ENCODE results near the gene DDTL. TPM values are rescaled to one million over a fixed set of nuclear protein-coding genes. Genes with fewer than 3 reads are reported as not detected.
A peak's percentile ranks its signal among the peaks of the same experiment; 100 is the strongest.
"Not testable (repeated sequence)": the region's sequence is repeated elsewhere in the genome, so short reads cannot be mapped to it uniquely, and the experiment has no call there.

Gene DDTL
- total and polyA plus RNA-seq, 5 experiments from 2014 or later: 0.58 to 1.6 (median 1.3) TPM; not detected in 2

- H3K4me3 Mint-ChIP-seq, H3K27me3 Mint-ChIP-seq, H3K27ac Mint-ChIP-seq, H3K9me3 Mint-ChIP-seq, POLR2A ChIA-PET, DNase-seq: not testable (repeated sequence)
- Mint-ChIP-seq H3K36me3 (peaks cover 0 to 22% (median 0%) of the 10 kb centered on the region in 3 donors), H3K4me1 (peaks cover 9 to 22% (median 21%) of the 10 kb centered on the region in 4 donors)
- peak; percentile 96 to 98 for ATAC-seq
These were observed 7.7 kb downstream of the DDTL start, which contains the start of gene DDT for GRCh38 chr22:23974345-23974744. TSS of gene DDT (minus strand) at chr22:23974441. CDS start at chr22:23974414, 27 bp downstream.

- H3K27ac Mint-ChIP-seq, DNase-seq, POLR2A ChIA-PET, H3K27me3 Mint-ChIP-seq, H3K4me3 Mint-ChIP-seq, H3K9me3 Mint-ChIP-seq: not testable (repeated sequence)
- Mint-ChIP-seq H3K4me1 (peaks cover 7 to 18% (median 16%) of the 10 kb centered on the region in 4 donors), H3K36me3 (peaks cover 0 to 18% (median 0%) of the 10 kb centered on the region in 3 donors)
- peak; percentile 43 to 52 for ATAC-seq
These were observed 8.2 kb downstream of the DDTL start for GRCh38 chr22:23974836-23975352.

- H3K9me3 Mint-ChIP-seq, ATAC-seq, H3K4me3 Mint-ChIP-seq, POLR2A ChIA-PET, DNase-seq, H3K27me3 Mint-ChIP-seq, H3K36me3 Mint-ChIP-seq, H3K27ac Mint-ChIP-seq, H3K4me1 Mint-ChIP-seq: not testable (repeated sequence)
These were observed 10.6 kb downstream of the DDTL start for GRCh38 chr22:23977304-23977703.

- H3K27me3 Mint-ChIP-seq, H3K27ac Mint-ChIP-seq, H3K4me3 Mint-ChIP-seq, H3K9me3 Mint-ChIP-seq, H3K4me1 Mint-ChIP-seq, POLR2A ChIA-PET, DNase-seq, H3K36me3 Mint-ChIP-seq: not testable (repeated sequence)
- peak in 1 of 2 donors; percentile 37 for ATAC-seq
These were observed 13.0 kb downstream of the DDTL start, which contains the start of gene GSTT2 for GRCh38 chr22:23979557-23980240. TSS of gene GSTT2 (plus strand) at chr22:23980134.

GRCh38 chr22:23980567-23980966 lies 13.9 kb downstream of the DDTL start:
- H3K27ac Mint-ChIP-seq, ATAC-seq, H3K9me3 Mint-ChIP-seq, POLR2A ChIA-PET, DNase-seq, H3K27me3 Mint-ChIP-seq, H3K36me3 Mint-ChIP-seq, H3K4me3 Mint-ChIP-seq, H3K4me1 Mint-ChIP-seq: not testable (repeated sequence)

- Mint-ChIP-seq H3K27me3 (peaks cover 0 to 2% (median 0%) of the 10 kb centered on the region in 5 donors), H3K36me3 (no peaks in the 10 kb centered on the region), H3K9me3 (no peaks in the 10 kb centered on the region), H3K4me1 (peaks cover 2 to 5% (median 3%) of the 10 kb centered on the region in 4 donors), H3K27ac (peak overlapping the region in 1 of 10 donors; percentile 18), H3K4me3 (no peak overlapping the region)
- peak in 1 of 2 donors; percentile 94 for ATAC-seq
- peak in 6 of 10 donors; percentile 25 to 77 (median 60) for DNase-seq
- POLR2A ChIA-PET: no interaction called here
These were observed 17.7 kb downstream of the DDTL start for GRCh38 chr22:23984430-23984829.

- peak overlapping the region in 1 of 10 donors; percentile 58 for H3K27ac Mint-ChIP-seq
- H3K36me3 Mint-ChIP-seq, DNase-seq, ATAC-seq, H3K4me1 Mint-ChIP-seq, POLR2A ChIA-PET, H3K4me3 Mint-ChIP-seq, H3K27me3 Mint-ChIP-seq, H3K9me3 Mint-ChIP-seq: not testable (repeated sequence)
These were observed 19.4 kb downstream of the DDTL start for GRCh38 chr22:23986089-23986488.

GRCh38 chr22:23986538-23987178 lies 20.0 kb downstream of the DDTL start:
- ATAC-seq, DNase-seq, H3K36me3 Mint-ChIP-seq, POLR2A ChIA-PET, H3K4me1 Mint-ChIP-seq, H3K9me3 Mint-ChIP-seq, H3K27me3 Mint-ChIP-seq, H3K4me3 Mint-ChIP-seq: not testable (repeated sequence)
- H3K27ac Mint-ChIP-seq: peak overlapping the region in 2 of 10 donors; percentile 1 to 58

- H3K27ac Mint-ChIP-seq, H3K9me3 Mint-ChIP-seq, H3K27me3 Mint-ChIP-seq, H3K36me3 Mint-ChIP-seq, POLR2A ChIA-PET, ATAC-seq, H3K4me3 Mint-ChIP-seq, DNase-seq, H3K4me1 Mint-ChIP-seq: not testable (repeated sequence)
These were observed 23.0 kb downstream of the DDTL start for GRCh38 chr22:23989583-23990244.

- H3K4me1 Mint-ChIP-seq, DNase-seq, POLR2A ChIA-PET, H3K27me3 Mint-ChIP-seq, H3K36me3 Mint-ChIP-seq, H3K4me3 Mint-ChIP-seq, ATAC-seq, H3K9me3 Mint-ChIP-seq: not testable (repeated sequence)
- peak overlapping the region in 1 of 10 donors; percentile 62 for H3K27ac Mint-ChIP-seq
These were observed 26.4 kb downstream of the DDTL start for GRCh38 chr22:23993080-23993479.

- H3K27me3 Mint-ChIP-seq, H3K9me3 Mint-ChIP-seq, ATAC-seq, H3K27ac Mint-ChIP-seq, H3K4me1 Mint-ChIP-seq, H3K36me3 Mint-ChIP-seq, H3K4me3 Mint-ChIP-seq, POLR2A ChIA-PET, DNase-seq: not testable (repeated sequence)
These were observed 27.0 kb downstream of the DDTL start for GRCh38 chr22:23993581-23994177.

- POLR2A ChIA-PET: no interaction called here
- no peaks in the 10 kb centered on the region for H3K36me3 Mint-ChIP-seq
- ATAC-seq: no peak
- no peak for DNase-seq
- no peak overlapping the region for H3K27ac Mint-ChIP-seq
- H3K27me3 Mint-ChIP-seq: peaks cover 0 to 3% (median 0%) of the 10 kb centered on the region in 5 donors
- no peaks in the 10 kb centered on the region for H3K4me1 Mint-ChIP-seq
- no peaks in the 10 kb centered on the region for H3K9me3 Mint-ChIP-seq
- H3K4me3 Mint-ChIP-seq: no peak overlapping the region
These were observed 30.4 kb downstream of the DDTL start for GRCh38 chr22:23997092-23997491.

- ATAC-seq, H3K27me3 Mint-ChIP-seq, DNase-seq, POLR2A ChIA-PET, H3K9me3 Mint-ChIP-seq, H3K36me3 Mint-ChIP-seq, H3K4me3 Mint-ChIP-seq, H3K4me1 Mint-ChIP-seq: not testable (repeated sequence)
- H3K27ac Mint-ChIP-seq: peak overlapping the region in 1 of 10 donors; percentile 48
These were observed 33.1 kb downstream of the DDTL start for GRCh38 chr22:23999779-24000178.
